ENCODE measurements around the gene EPB41L2. TPM values are rescaled to one million over a fixed set of nuclear protein-coding genes. Genes with fewer than 3 reads are reported as not detected.

Gene EPB41L2
- total and polyA plus RNA-seq, 10 donors, result 19.3 to 210 (median 123) TPM

DNA sequence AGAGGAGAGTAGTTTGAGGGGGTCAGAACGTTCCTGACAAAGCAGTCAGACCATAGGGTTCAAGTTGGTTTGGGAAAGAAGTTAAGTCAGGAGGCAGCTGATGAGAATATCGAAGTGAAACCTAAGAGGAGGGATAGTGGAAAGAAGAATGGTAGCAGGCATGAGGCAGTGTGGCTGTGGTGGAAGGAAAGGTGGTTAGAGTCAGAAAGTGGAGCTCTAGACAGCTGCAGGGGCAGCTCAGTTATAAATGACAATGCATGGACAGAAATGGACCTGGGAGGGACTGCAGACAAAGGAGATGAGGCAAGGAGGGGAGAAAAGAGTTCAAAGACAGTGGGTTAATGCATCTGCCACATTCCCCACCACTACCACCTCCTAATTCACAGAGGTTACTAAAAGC is 169.3 kb downstream of the EPB41L2 start:
- Histone ChIP-seq H3K27me3 (replicated peaks in 1 of 7) (no peaks in the 10 kb centered on the region), H3K27ac (peak overlapping the region in 2 of 8 donors; percentile 28 to 56), H3K36me3 (peaks cover 0 to 60% (median 7%) of the 10 kb centered on the region in 6 donors), H3K4me1 (peaks cover 0 to 7% (median 0%) of the 10 kb centered on the region in 6 donors), H3K9me3 (no peaks in the 10 kb centered on the region), H3K4me3 (no peak overlapping the region)
- DNase-seq, result no peak
- 77 to 95% (median 86%) methylated on average over 2 of the region's 2 CpGs for whole genome bisulfite sequencing, 5 donors
- intact Hi-C loops (cut with DNase I; ENCODE audit: low total_unique reads), result no loop called here
- TF ChIP-seq, protein P1, sequence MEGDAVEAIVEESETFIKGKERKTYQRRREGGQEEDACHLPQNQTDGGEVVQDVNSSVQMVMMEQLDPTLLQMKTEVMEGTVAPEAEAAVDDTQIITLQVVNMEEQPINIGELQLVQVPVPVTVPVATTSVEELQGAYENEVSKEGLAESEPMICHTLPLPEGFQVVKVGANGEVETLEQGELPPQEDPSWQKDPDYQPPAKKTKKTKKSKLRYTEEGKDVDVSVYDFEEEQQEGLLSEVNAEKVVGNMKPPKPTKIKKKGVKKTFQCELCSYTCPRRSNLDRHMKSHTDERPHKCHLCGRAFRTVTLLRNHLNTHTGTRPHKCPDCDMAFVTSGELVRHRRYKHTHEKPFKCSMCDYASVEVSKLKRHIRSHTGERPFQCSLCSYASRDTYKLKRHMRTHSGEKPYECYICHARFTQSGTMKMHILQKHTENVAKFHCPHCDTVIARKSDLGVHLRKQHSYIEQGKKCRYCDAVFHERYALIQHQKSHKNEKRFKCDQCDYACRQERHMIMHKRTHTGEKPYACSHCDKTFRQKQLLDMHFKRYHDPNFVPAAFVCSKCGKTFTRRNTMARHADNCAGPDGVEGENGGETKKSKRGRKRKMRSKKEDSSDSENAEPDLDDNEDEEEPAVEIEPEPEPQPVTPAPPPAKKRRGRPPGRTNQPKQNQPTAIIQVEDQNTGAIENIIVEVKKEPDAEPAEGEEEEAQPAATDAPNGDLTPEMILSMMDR (IDR thresholded peaks at IDR 0.05 in 8 of 11, conservative IDR thresholded peaks at IDR 0.05 in 3 of 11), result no peak
- TF ChIP-seq POLR2A (IDR thresholded peaks at IDR 0.05) (no peak), POLR2AphosphoS5 (IDR thresholded peaks at IDR 0.05) (no peak)

DNA sequence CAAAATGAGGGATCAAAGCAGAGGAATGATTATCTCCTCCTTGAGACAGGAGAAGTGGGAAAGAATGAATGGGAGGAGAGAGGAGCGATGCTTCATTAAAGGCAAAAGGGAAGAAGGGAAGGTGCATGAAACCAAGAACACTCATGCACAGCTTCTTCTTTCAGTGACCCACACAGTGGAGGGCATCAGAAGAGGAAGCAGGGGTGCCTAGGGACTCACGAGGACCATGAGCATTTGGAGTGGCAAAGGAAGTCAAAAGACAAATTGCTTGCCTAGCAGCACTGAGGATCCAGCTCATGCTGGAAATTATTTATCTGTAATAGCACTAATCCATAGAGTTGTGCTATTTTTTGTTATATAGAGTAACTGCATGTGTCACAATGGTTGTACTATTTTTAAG is 169.8 kb downstream of the EPB41L2 start:
- peaks cover 0 to 55% (median 7%) of the 10 kb centered on the region in 6 donors for H3K36me3 ChIP-seq
- H3K9me3 ChIP-seq, result no peaks in the 10 kb centered on the region
- H3K27ac ChIP-seq, result peak overlapping the region in 1 of 8 donors; percentile 56
- no peak overlapping the region for H3K4me3 ChIP-seq
- 43 to 55% (median 46%) methylated on average over 2 of the region's 2 CpGs for WGBS, 5 donors
- H3K4me1 ChIP-seq, result peaks cover 0 to 7% (median 0%) of the 10 kb centered on the region in 6 donors
- H3K27me3 ChIP-seq (replicated peaks in 1 of 7), result no peaks in the 10 kb centered on the region
- intact Hi-C loops (cut with DNase I; ENCODE audit: low total_unique reads), result no loop called here
- TF ChIP-seq POLR2AphosphoS5 (IDR thresholded peaks at IDR 0.05) (no peak), POLR2A (IDR thresholded peaks at IDR 0.05) (no peak)
- TF ChIP-seq, protein P1 (IDR thresholded peaks at IDR 0.05 in 8 of 11, conservative IDR thresholded peaks at IDR 0.05 in 3 of 11), result no peak
- no peak for DNase-seq

DNA sequence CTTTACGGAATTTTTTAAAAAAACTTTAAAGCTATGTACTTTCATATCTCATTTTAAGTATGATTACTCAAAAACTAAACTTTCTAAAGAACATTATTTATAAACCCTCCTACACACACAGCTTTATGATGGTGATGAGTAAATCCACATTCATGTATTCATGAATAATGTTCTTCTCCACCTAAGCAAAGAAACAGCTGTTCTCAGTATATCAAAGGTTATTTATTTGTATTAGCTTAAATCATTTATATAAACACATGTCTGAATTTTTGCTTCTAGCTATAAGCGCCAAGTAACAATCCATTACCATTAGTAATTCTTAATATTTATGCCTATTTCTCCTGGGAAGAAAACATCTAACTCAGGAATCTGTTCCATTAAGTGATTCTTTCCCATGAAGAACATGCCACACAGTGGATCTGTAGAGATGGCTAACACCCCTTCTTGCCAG is 172.5 kb downstream of the EPB41L2 start:
- H3K27me3 ChIP-seq (replicated peaks in 1 of 7), result no peaks in the 10 kb centered on the region
- TF ChIP-seq POLR2A (IDR thresholded peaks at IDR 0.05) (no peak), POLR2AphosphoS5 (IDR thresholded peaks at IDR 0.05) (no peak)
- TF ChIP-seq, protein P1 (IDR thresholded peaks at IDR 0.05 in 8 of 11, conservative IDR thresholded peaks at IDR 0.05 in 3 of 11), result no peak
- H3K27ac ChIP-seq, result no peak overlapping the region
- intact Hi-C loops (cut with DNase I; ENCODE audit: low total_unique reads), result no loop called here
- DNase-seq, result no peak
- H3K9me3 ChIP-seq, result no peaks in the 10 kb centered on the region
- H3K4me3 ChIP-seq, result no peak overlapping the region
- H3K36me3 ChIP-seq, result peaks cover 0 to 52% (median 7%) of the 10 kb centered on the region in 6 donors
- peaks cover 0 to 7% (median 0%) of the 10 kb centered on the region in 6 donors for H3K4me1 ChIP-seq
- WGBS, 5 donors, result 84 to 87% (median 85%) methylated on average over 2 of the region's 2 CpGs

DNA sequence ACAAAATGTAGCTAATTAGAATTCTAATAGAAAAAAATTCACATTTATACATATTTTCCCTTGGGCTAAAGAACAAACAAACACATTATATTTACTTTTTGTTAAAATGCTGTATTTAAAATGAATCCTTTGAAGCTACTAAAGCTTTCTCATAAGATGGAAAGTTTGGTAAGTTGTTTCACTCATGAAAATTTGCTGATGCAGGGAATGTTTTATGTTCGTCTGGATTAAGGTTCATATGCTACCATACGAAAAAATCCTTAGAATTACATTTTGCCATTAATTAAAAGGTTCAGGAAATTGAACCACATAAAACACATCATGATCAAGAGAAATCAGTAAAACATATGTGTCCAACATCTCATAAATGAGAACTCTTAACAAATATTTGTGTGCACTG is 173.6 kb downstream of the EPB41L2 start:
- intact Hi-C loops (cut with DNase I; ENCODE audit: low total_unique reads), result loop anchor here (5.0 kb wide), 2 partner anchors 228 to 643 kb away; no protein-coding TSS in a partner anchor
- Histone ChIP-seq H3K4me1 (peaks cover 0 to 7% (median 0%) of the 10 kb centered on the region in 6 donors), H3K9me3 (no peaks in the 10 kb centered on the region), H3K4me3 (no peak overlapping the region), H3K27ac (no peak overlapping the region), H3K27me3 (replicated peaks in 1 of 7) (no peaks in the 10 kb centered on the region), H3K36me3 (peaks cover 0 to 44% (median 7%) of the 10 kb centered on the region in 6 donors)
- 91 to 98% (median 93%) methylated on average over 2 of the region's 2 CpGs for WGBS, 5 donors
- TF ChIP-seq POLR2A (IDR thresholded peaks at IDR 0.05), result no peak
- TF ChIP-seq, protein P1 (IDR thresholded peaks at IDR 0.05 in 8 of 11, conservative IDR thresholded peaks at IDR 0.05 in 3 of 11), result no peak
- no peak for TF ChIP-seq POLR2AphosphoS5 (IDR thresholded peaks at IDR 0.05)
- no peak for DNase-seq

Data from spleen (tissue), 11 donors.